Endothelial cell (in vitro differentiated cells): ENCODE measurements around the gene VWA1. TPM values are rescaled to one million over a fixed set of nuclear protein-coding genes. Genes with fewer than 3 reads are reported as not detected.
"Not testable (repeated sequence)": the region's sequence is repeated elsewhere in the genome, so short reads cannot be mapped to it uniquely, and the experiment has no call there.

Experiments
- DNase-seq: peaks from one replicate; pipeline ENCODE4 v3.0.0; 2021; ENCODE audit warnings: low spot score
- H3K27ac Mint-ChIP-seq: one replicate; pipeline ENCODE4 v1.8.0; 2021; ENCODE audit warnings: mixed read lengths, inconsistent platforms; ENCODE audit not compliant: unreplicated experiment
- H3K27me3 Mint-ChIP-seq: one replicate; pipeline ENCODE4 v1.8.0; 2021; ENCODE audit warnings: mild to moderate bottlenecking, moderate library complexity, mixed read lengths, inconsistent platforms; ENCODE audit not compliant: unreplicated experiment
- H3K36me3 Mint-ChIP-seq: one replicate; pipeline ENCODE4 v1.8.0; 2021; ENCODE audit warnings: mild to moderate bottlenecking, low read depth, mixed read lengths, inconsistent platforms; ENCODE audit not compliant: unreplicated experiment
- H3K4me1 Mint-ChIP-seq: one replicate; pipeline ENCODE4 v1.8.0; 2021; ENCODE audit warnings: mild to moderate bottlenecking, mixed read lengths, inconsistent platforms; ENCODE audit not compliant: unreplicated experiment
- H3K4me3 Mint-ChIP-seq: one replicate; pipeline ENCODE4 v1.8.0; 2021; ENCODE audit warnings: mild to moderate bottlenecking, mixed read lengths, inconsistent platforms; ENCODE audit not compliant: unreplicated experiment
- H3K9me3 Mint-ChIP-seq: one replicate; pipeline ENCODE4 v1.8.0; 2021; ENCODE audit warnings: mixed read lengths, inconsistent platforms; ENCODE audit not compliant: unreplicated experiment
- total RNA-seq: library from RNA; stranded (reverse); fragmentation: NEBNext Ultra II Directional; extraction: Animal tissue kit (Norgen Biotek cat#: 25700); gene quantifications from one replicate; pipeline ENCODE4 v1.2.1, GENCODE V29; 2021; ENCODE audit not compliant: unreplicated experiment
- TF ChIP-seq, protein P1 (sequence below): fragments of 200-600 bp; sonication (generic); IDR thresholded peaks from one replicate; pipeline ENCODE4 v1.5.0; 2021; ENCODE audit warnings: antibody characterized with exemption; ENCODE audit not compliant: unreplicated experiment

Gene VWA1
- total RNA-seq, 1 donor from 2014 or later = 34.2 TPM

GRCh38 chr1:1470626-1471388 lies 35.3 kb downstream of the VWA1 start:
- Mint-ChIP-seq H3K36me3 (no peaks in the 10 kb centered on the region), H3K9me3 (no peaks in the 10 kb centered on the region), H3K4me3 (peak overlapping the region; percentile 95), H3K27ac (peak overlapping the region; percentile 74), H3K4me1 (peaks cover 11% of the 10 kb centered on the region), H3K27me3 (peaks cover 9% of the 10 kb centered on the region)
- no peak for DNase-seq
- TF ChIP-seq, protein P1, sequence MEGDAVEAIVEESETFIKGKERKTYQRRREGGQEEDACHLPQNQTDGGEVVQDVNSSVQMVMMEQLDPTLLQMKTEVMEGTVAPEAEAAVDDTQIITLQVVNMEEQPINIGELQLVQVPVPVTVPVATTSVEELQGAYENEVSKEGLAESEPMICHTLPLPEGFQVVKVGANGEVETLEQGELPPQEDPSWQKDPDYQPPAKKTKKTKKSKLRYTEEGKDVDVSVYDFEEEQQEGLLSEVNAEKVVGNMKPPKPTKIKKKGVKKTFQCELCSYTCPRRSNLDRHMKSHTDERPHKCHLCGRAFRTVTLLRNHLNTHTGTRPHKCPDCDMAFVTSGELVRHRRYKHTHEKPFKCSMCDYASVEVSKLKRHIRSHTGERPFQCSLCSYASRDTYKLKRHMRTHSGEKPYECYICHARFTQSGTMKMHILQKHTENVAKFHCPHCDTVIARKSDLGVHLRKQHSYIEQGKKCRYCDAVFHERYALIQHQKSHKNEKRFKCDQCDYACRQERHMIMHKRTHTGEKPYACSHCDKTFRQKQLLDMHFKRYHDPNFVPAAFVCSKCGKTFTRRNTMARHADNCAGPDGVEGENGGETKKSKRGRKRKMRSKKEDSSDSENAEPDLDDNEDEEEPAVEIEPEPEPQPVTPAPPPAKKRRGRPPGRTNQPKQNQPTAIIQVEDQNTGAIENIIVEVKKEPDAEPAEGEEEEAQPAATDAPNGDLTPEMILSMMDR = no peak

DNA sequence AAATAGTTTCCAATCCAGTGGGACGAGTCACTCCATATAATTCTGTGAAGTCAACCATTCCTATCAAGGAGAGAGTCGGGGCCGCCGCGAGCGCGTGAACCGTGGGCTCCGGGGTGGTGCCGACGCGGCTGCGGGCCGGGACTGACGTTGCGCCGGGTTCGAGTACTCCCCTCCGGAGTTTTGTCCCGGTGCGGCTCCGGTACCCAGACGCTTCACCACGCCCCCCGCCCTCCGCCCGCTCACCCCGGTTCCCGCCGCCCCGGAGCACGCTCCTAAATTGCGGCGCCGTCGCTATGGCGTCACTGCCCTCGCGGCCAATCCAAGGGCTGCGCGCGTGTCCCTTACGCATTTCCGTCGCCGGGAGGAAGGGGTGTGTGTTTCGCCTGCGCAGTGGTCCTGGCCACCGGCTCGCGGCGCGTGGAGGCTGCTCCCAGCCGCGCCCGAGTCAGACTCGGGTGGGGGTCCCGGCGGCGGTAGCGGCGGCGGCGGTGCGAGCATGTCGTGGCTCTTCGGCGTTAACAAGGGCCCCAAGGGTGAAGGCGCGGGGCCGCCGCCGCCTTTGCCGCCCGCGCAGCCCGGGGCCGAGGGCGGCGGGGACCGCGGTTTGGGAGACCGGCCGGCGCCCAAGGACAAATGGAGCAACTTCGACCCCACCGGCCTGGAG lies 36.0 kb downstream of the VWA1 start, which contains the start of gene ATAD3B:
TSS of gene ATAD3B (plus strand) at position 377 of the 664 bp plus-strand sequence. CDS start at position 497, 120 bp downstream.
- peaks cover 11% of the 10 kb centered on the region for H3K4me1 Mint-ChIP-seq
- H3K9me3 Mint-ChIP-seq = no peaks in the 10 kb centered on the region
- H3K27me3 Mint-ChIP-seq = peaks cover 9% of the 10 kb centered on the region
- no peaks in the 10 kb centered on the region for H3K36me3 Mint-ChIP-seq
- DNase-seq = peak; percentile 86
- H3K27ac Mint-ChIP-seq = peak within 1 kb of the TSS; percentile 74
- TF ChIP-seq, protein P1 = no peak
- peak within 1 kb of the TSS; percentile 95 for H3K4me3 Mint-ChIP-seq

GRCh38 chr1:1472053-1472876 lies 36.8 kb downstream of the VWA1 start:
- H3K27me3 Mint-ChIP-seq, DNase-seq, H3K9me3 Mint-ChIP-seq, H3K27ac Mint-ChIP-seq, H3K36me3 Mint-ChIP-seq: not testable (repeated sequence)
- Mint-ChIP-seq H3K4me3 (peak overlapping the region; percentile 85), H3K4me1 (peaks cover 11% of the 10 kb centered on the region)

DNA sequence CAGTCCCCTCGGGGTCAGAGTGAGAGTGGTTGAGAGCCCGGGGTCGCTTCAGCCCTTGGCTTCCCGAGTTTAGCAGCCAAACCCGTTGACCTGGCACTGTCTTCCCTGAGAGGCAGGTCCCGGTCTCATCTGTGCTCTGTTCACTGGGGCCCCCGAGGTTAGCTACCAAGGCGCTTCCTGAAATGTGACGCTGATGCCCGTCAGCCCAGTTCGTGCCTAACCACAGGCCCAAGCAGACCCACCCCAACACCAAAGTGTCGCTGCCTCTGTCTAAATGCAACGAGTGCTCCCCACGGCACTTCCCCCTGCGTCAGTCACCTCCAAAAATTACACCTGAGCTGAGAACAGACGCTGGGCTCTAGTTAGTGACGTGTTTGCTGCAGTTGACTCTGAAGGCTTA lies 40.5 kb downstream of the VWA1 start:
- peaks cover 11% of the 10 kb centered on the region for H3K27me3 Mint-ChIP-seq
- not testable (repeated sequence) for H3K36me3 Mint-ChIP-seq, H3K4me3 Mint-ChIP-seq, H3K9me3 Mint-ChIP-seq, DNase-seq, H3K4me1 Mint-ChIP-seq, H3K27ac Mint-ChIP-seq

- no peaks in the 10 kb centered on the region for H3K4me1 Mint-ChIP-seq
- TF ChIP-seq, protein P1 = no peak
- no peaks in the 10 kb centered on the region for H3K9me3 Mint-ChIP-seq
- H3K4me3 Mint-ChIP-seq = no peak overlapping the region
- DNase-seq = no peak
- H3K27ac Mint-ChIP-seq = peak overlapping the region; percentile 36
- peaks cover 10% of the 10 kb centered on the region for H3K36me3 Mint-ChIP-seq
- peaks cover 11% of the 10 kb centered on the region for H3K27me3 Mint-ChIP-seq
Measured at GRCh38 chr1:1477206-1477605, 41.7 kb downstream of the VWA1 start.
